Large intestine (tissue), 3 donors: ENCODE data around the gene KDM4B. TPM values are rescaled to one million over a fixed set of nuclear protein-coding genes. Genes with fewer than 3 reads are reported as not detected.
"Not testable (repeated sequence)": the region's sequence is repeated elsewhere in the genome, so short reads cannot be mapped to it uniquely, and the experiment has no call there.

ENCODE experiments used
- DNase-seq, 2 donors: peaks; one replicate each; pipeline versions ENCODE4 v3.0.0 to v3.0.0-alpha.2; 2013
- H3K27ac ChIP-seq: one replicate; pipeline ENCODE4 v1.5.1; 2013; ENCODE audit warnings: low read length
- H3K27me3 ChIP-seq: 2 replicates; pipeline ENCODE4 v1.6.1; 2013; ENCODE audit warnings: low read length; ENCODE audit not compliant: control insufficient read depth, insufficient read depth
- H3K36me3 ChIP-seq: 2 replicates; pipeline ENCODE4 v1.6.1; 2013; ENCODE audit warnings: low read length; ENCODE audit not compliant: control insufficient read depth, insufficient read depth
- H3K4me1 ChIP-seq: one replicate; pipeline ENCODE4 v1.6.1; 2013; ENCODE audit warnings: low read length; ENCODE audit not compliant: control insufficient read depth, insufficient read depth
- H3K4me3 ChIP-seq: one replicate; pipeline ENCODE4 v1.5.1; 2013; ENCODE audit warnings: low read length
- H3K9me3 ChIP-seq: one replicate; pipeline ENCODE4 v1.6.1; 2013; ENCODE audit warnings: mild to moderate bottlenecking, low read depth, low read length, moderate library complexity; ENCODE audit not compliant: control insufficient read depth
- WGBS: methylation state at CpG from one replicate; pipeline ENCODE4 v1.1.5; 2013; ENCODE audit warnings: low lambda C conversion rate; ENCODE audit not compliant: insufficient coverage; 5-methylcytosine and 5-hydroxymethylcytosine counted together
- polyA plus RNA-seq: library from polyadenylated mRNA; unstranded; fragments of 120-200 nt; gene quantifications from one replicate; pipeline ENCODE4 v1.2.1, GENCODE V29; 2013

KDM4B gene
- polyA plus RNA-seq, 1 donor = 13.7 TPM

DNA sequence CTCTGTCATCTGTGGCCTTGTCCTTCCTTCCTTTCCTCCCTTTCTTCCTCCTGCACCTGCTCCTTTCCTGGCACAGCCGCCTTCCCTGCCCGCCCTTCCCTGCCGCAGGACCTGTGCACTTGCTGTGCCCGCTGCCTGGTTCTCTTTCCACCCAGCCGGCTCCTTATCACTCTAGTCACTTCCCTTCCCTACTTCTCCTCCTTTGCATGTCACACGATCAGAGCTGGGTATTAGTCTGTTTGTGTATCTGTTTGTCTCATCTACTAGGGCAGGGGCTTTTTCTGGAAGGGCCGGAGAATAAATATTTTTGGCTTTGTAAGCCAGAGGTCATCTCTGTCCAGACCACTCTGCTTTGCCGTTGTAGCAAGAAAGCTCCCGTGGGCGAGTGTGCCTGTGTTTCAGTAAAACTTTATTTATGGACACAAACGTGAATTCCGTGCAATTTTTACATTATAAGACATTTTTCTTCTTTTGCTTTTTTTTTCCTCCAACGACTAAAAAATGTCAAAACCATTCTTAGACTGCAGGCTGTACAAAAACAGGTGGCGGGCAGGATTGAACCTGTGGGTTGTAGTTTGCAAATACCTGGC is 6.1 kb downstream of the KDM4B start:
- Histone ChIP-seq H3K27me3 (no peaks in the 10 kb centered on the region), H3K9me3 (no peaks in the 10 kb centered on the region), H3K4me3 (no peak overlapping the region), H3K36me3 (peaks cover 6% of the 10 kb centered on the region), H3K27ac (no peak overlapping the region), H3K4me1 (peaks cover 14% of the 10 kb centered on the region)
- 60% methylated on average over 1 of the region's 14 CpGs for WGBS
- DNase-seq = no peak

DNA sequence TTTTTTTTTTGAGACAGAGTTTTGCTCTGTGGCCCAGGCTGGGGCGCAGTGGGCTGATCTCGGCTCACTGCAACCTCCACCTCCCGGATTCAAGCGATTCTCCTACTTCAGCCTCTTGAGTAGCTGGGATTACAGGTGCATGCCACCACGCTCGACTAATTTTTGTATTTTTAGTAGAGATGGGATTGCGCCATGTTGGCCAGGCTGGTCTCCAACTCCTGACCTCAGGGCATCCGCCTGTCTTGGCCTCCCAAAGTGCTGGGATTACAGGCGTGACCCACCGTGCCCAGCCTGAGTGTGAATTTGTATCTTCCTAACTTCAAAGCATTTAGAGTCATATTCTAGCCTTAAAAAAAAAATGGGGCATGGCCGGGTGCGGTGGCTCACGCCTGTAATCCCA is 6.7 kb downstream of the KDM4B start:
- not testable (repeated sequence) for H3K9me3 ChIP-seq, H3K27ac ChIP-seq, H3K4me3 ChIP-seq, DNase-seq, H3K36me3 ChIP-seq, H3K27me3 ChIP-seq
- H3K4me1 ChIP-seq = peaks cover 10% of the 10 kb centered on the region
- WGBS = 100% methylated on average over 1 of the region's 13 CpGs

DNA sequence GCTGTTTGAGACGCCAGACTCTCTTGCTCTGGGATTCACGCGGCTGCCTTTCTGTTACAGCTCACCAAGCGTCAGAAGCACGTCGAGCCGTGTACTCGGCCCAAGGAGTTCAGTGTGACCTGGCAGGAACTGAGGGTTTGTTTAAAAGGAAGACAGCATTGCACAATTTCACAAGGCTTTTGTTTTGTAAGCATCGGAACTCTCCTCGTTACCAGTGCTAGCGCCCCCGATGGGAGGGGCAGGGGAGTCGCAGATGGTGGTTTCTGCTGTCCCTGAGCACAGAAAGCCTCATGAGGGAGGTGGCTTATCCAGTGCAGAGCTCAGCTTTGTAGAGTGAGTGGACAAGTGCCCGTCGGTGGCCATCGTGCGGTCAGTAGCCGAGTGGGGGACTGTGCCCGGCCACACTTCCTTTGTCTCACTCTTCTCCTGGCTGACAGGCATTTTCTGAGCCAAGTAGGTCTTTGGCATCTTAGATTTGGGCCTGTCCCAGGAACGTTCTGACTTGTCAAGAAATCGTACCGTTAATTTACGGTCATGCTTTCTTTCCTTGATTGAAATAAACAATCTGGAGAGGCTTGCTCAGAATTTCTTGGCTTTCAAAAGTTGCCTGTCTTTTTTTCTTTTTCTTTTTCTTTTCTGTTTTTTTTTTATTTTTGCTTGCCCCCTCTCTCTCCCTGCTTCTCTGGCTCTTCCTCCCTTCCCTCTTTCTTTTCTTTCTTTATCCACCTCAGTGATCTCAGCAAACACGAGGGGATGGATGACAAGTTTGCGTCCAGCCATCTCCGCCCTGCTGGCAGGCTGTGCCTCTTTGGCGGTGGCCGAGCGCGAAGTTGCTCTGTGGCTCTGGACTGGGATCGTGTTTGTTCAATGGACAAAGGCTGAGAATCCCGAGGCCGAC is 7.7 kb downstream of the KDM4B start:
- no peak overlapping the region for H3K27ac ChIP-seq
- H3K4me1 ChIP-seq = peaks cover 6% of the 10 kb centered on the region
- no peaks in the 10 kb centered on the region for H3K9me3 ChIP-seq
- H3K27me3 ChIP-seq = no peaks in the 10 kb centered on the region
- no peak overlapping the region for H3K4me3 ChIP-seq
- peak in 1 of 2 donors; percentile 27 for DNase-seq
- peaks cover 6% of the 10 kb centered on the region for H3K36me3 ChIP-seq
- 93% methylated on average over 3 of the region's 33 CpGs for WGBS

DNA sequence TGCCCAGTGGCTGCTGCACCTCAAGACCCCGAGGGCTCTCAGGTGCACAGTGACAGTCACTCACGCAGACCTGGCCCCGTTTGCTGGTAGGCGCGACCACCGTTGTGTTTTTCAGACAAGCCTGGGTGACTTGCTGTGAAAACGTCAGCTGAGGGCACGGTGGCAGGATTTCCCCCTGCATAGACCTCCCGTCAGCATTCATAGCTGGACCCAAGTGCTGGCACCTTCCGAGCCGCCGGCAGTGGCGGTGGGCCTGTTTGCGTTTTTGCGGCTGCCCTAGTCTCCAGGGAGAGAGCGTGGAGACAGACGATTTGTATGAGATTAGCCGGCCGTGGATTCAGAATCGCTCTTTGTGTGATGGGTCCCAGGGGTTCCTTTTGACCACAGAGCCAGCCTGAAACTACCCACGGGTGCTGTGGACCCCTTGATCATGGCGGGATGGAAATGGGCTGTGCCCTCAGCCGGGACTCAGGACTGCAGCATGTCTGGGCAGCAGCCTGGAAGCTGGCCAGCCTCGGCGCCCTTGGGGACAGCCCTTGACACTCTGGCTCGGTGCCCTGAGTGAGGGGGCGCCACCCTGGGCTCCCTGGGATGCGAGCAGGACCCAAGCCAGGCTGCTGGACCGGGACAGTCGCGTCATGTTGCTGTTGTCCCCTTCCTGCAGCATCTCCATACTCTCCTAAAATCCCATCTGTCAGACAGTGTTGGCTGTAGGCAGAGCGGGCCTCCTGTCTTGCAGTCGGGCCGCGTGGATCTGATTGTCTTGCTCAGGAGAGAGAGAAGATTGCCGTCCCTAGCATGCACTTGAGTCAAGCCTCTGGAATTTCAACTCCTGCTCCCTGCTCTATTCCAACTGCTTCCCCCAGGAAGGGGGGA is 8.6 kb downstream of the KDM4B start:
- H3K4me3 ChIP-seq = no peak overlapping the region
- H3K27ac ChIP-seq = no peak overlapping the region
- no CpG with 5 or more reads among the region's 36 CpGs for WGBS
- H3K27me3 ChIP-seq = no peaks in the 10 kb centered on the region
- DNase-seq = no peak
- H3K36me3 ChIP-seq = peaks cover 6% of the 10 kb centered on the region
- H3K9me3 ChIP-seq = no peaks in the 10 kb centered on the region
- peaks cover 4% of the 10 kb centered on the region for H3K4me1 ChIP-seq

DNA sequence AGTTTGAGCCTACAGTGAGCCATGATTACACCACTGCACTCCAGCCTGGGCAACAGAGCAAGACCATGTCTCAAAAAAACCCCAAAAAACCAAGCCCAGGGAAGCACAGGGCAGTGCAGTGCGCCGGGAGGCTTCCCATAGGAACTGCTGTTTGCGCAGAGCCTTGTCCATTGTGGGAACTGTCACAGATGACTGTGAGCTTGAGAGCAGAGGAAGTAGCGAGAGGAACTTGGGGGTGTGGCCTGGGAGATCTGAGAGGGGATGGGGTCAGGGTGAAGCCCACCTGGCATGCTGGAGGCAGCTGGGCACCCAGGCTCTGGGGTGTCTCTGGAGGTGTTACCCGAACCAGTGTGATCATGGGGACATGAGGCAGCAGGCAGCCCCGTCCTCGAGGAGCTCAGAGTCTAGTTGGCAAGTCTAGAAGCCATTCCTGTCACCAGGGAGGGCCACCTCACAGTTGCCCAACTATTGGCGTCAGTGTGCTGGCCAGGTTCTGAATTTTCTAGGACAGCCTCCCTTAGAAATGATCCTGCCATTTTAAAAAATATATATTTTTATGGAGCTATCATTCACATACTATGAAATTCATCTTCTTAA is 10.4 kb downstream of the KDM4B start:
- Histone ChIP-seq H3K27ac (no peak overlapping the region), H3K36me3 (peaks cover 9% of the 10 kb centered on the region), H3K4me1 (no peaks in the 10 kb centered on the region), H3K27me3 (no peaks in the 10 kb centered on the region), H3K9me3 (no peaks in the 10 kb centered on the region), H3K4me3 (no peak overlapping the region)
- DNase-seq = no peak
- no CpG with 5 or more reads among the region's 8 CpGs for WGBS

DNA sequence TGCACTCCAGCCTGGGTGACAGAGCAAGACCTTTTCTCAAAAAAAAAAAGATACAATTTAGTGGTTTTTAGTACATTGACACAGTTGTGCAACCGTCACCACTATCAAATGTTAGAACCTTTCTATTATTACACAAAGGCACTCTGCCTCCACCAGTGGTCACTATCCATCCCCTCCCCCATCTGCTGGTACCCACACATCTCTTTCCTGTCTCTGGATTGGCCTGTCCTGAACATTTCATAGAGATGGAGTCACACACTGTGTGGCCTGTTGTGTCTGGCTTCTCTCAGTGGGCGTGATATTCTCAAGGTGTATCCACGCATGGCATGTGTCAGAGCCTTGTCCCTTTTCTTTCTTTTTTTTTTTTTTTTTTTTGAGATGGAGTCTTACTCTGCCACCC is 11.2 kb downstream of the KDM4B start:
- H3K4me3 ChIP-seq = no peak overlapping the region
- peaks cover 9% of the 10 kb centered on the region for H3K36me3 ChIP-seq
- no CpG with 5 or more reads among the region's 3 CpGs for WGBS
- H3K9me3 ChIP-seq = no peaks in the 10 kb centered on the region
- no peaks in the 10 kb centered on the region for H3K4me1 ChIP-seq
- no peak overlapping the region for H3K27ac ChIP-seq
- DNase-seq = no peak
- H3K27me3 ChIP-seq = no peaks in the 10 kb centered on the region

DNA sequence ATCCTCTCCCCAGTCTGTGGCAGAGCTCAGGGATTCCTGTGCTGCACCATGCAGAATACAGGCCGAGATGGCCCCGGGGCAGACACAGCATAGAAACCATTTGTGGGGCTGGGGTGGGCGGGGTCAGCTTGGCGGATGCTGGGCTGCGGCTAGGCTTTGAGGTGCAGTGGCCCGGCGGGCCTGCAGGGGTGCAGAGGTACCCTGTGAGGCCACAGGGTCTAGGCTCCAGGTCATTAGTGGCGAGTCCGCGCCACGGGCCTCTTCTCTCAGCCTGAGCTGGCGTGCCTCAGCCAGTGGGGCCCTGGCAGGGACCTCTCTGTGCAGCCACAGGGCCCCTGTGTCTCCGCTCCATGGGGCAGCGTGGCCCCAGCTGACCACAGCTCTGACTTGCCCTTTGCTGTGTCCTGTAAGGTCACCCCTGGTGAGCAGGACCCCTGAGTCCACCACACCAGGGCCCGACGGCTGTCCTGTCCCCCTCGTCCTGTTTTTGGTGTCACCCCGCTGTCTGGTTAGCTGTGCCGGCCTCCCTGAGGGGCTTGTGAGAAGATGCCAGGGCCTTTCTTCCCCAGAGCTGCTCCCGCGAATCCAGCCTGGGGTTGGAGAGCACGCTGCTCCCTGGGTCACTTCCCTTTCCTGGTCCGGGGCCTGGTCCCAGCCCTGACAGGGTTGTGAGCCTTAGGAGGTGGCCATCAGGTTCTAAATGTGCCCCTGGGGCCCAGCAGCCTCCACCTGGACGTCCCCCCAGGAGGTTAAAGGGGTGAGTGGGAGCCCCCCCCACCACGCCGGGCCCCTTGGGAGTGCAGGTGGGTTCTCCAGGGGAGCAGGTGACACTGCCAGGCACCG is 12.1 kb downstream of the KDM4B start:
- Histone ChIP-seq H3K27ac (no peak overlapping the region), H3K36me3 (peaks cover 9% of the 10 kb centered on the region), H3K9me3 (no peaks in the 10 kb centered on the region), H3K27me3 (no peaks in the 10 kb centered on the region), H3K4me1 (no peaks in the 10 kb centered on the region), H3K4me3 (no peak overlapping the region)
- 100% methylated on average over 1 of the region's 27 CpGs for WGBS
- no peak for DNase-seq

DNA sequence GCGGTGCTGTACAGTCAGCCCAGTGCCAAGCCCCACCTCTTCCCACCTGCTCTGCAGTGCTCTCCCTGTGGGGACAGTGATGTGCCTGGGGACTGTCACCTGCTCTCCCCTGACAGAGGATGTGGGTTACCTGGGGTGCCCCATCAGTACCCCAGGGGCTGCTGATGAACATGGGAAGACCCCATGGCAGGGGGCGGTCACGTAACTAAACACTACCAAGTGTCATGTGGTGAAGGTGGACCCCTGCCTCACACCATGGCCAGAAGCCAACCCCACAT is 12.7 kb downstream of the KDM4B start:
- no peak overlapping the region for H3K27ac ChIP-seq
- H3K27me3 ChIP-seq = no peaks in the 10 kb centered on the region
- H3K4me1 ChIP-seq = no peaks in the 10 kb centered on the region
- DNase-seq = no peak
- peaks cover 9% of the 10 kb centered on the region for H3K36me3 ChIP-seq
- no peaks in the 10 kb centered on the region for H3K9me3 ChIP-seq
- H3K4me3 ChIP-seq = no peak overlapping the region
- WGBS = no CpG with 5 or more reads among the region's 3 CpGs

DNA sequence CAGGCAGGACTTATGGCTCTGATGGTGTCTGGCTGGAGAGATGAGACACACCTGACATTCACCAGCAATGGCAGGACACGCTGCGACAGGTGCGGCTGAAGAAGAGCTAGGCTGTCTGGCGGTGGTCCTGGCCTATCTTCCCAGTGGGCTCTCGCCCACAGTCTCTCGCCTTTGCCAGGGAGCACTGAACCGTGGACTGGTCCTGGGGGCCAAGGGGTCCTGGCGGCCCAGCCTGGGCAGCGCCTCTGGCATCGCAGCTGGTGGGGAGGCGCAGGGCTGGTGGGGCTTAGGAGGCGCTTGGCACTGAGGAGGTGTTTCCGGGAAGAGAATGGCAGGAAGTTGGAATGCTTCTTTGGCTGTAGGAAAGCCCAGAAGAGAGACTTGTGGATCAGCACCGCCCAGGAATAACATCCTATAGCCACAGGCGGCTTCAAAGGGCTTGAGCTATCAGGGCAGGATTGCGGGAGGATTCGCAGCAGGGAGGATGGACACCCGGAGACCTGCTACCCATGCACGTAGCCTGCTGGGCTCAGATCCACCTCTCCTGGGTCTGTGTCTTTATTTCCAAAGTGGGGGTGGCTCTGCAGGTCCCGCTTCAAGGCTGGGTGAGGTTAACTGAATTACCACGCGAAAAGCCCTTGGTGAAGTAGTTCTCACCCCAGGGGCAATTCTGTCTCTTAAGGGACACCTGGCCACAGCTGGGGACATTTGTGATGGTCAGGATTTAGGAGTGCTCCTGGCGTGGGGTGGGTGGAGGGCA is 14.6 kb downstream of the KDM4B start:
- WGBS = no CpG with 5 or more reads among the region's 23 CpGs
- no peak overlapping the region for H3K27ac ChIP-seq
- no peak overlapping the region for H3K4me3 ChIP-seq
- peaks cover 3% of the 10 kb centered on the region for H3K36me3 ChIP-seq
- H3K9me3 ChIP-seq = no peaks in the 10 kb centered on the region
- no peaks in the 10 kb centered on the region for H3K4me1 ChIP-seq
- DNase-seq = no peak
- H3K27me3 ChIP-seq = no peaks in the 10 kb centered on the region
